Thyroid gland (tissue), 4 donors: ENCODE measurements around the gene WFIKKN2. TPM values are rescaled to one million over a fixed set of nuclear protein-coding genes. Genes with fewer than 3 reads are reported as not detected.

Experiments used
- DNase-seq, 2 donors: peaks; one replicate each; pipeline ENCODE4 v3.0.0-alpha.2; 2019
- H3K27ac ChIP-seq, 3 donors: fragments of 200-600 bp; sonication (generic); 1 replicate in 2 of 3; 2 replicates in 1 of 3; pipeline ENCODE4 v1.5.1; 2016 to 2019; ENCODE audit warnings: mild to moderate bottlenecking in 1 of 3, moderate library complexity in 1 of 3
- H3K27me3 ChIP-seq: fragments of 200-600 bp; sonication (generic); one replicate; pipeline ENCODE4 v1.5.1; 2019
- H3K36me3 ChIP-seq, 2 donors: fragments of 200-600 bp; sonication (generic); one replicate each; pipeline ENCODE4 v1.5.1; 2016 to 2019
- H3K4me1 ChIP-seq, 2 donors: fragments of 200-600 bp; sonication (generic); one replicate each; pipeline ENCODE4 v1.5.1; 2017 to 2019
- H3K4me3 ChIP-seq, 3 donors: fragments of 200-600 bp; sonication (generic); replicated peaks in 1 of 3; 1 replicate in 2 of 3; 2 replicates in 1 of 3; pipeline ENCODE4 v1.5.1; 2016; ENCODE audit warnings: mild to moderate bottlenecking in 1 of 3
- H3K9me3 ChIP-seq: fragments of 200-600 bp; sonication (generic); one replicate; pipeline ENCODE4 v1.5.1; 2017
- CTCF ChIP-seq, 6 experiments: fragments of 200-600 bp in 3 of 6; fragments of 450-650 bp in 3 of 6; sonication (generic) in 3 of 6; IDR thresholded peaks; one replicate each; pipeline ENCODE4 v1.5.1; 2016 to 2019; ENCODE audit warnings: antibody characterized with exemption in 6 of 6, mild to moderate bottlenecking in 2 of 6, inconsistent platforms in 1 of 6, moderate library complexity in 1 of 6
- POLR2A ChIP-seq, 2 donors: fragments of 450-650 bp; IDR thresholded peaks; one replicate each; pipeline ENCODE4 v1.6.1; 2017; ENCODE audit warnings: antibody characterized with exemption in 2 of 2, mild to moderate bottlenecking in 2 of 2, moderate library complexity in 1 of 2
- WGBS, 2 donors: methylation state at CpG; one replicate each; pipeline ENCODE4 v1.1.5; 2017; 5-methylcytosine and 5-hydroxymethylcytosine counted together
- intact Hi-C: fragments of 100-400 bp; cut with DNase I; formaldehyde crosslinking; loops from one replicate; pipeline ENCODE4 v1.15.1; 2023
- total RNA-seq, 4 donors: library from RNA; depleted of rRNA; stranded (reverse); fragments of >200 nt; gene quantifications; one replicate each; pipeline ENCODE4 v1.2.3, GENCODE V29; 2016

Gene WFIKKN2
- total RNA-seq, 4 donors from 2014 or later, result 0.11 TPM; not detected in 3

GRCh38 chr17:50867363-50868139, 32.2 kb downstream of the WFIKKN2 start:
- Histone ChIP-seq H3K36me3 (peaks cover 5 to 10% of the 10 kb centered on the region in 2 donors), H3K4me3 (peak overlapping the region; percentile 80 to 100 (median 83)), H3K9me3 (no peaks in the 10 kb centered on the region), H3K27me3 (no peaks in the 10 kb centered on the region), H3K4me1 (peaks cover 25 to 28% of the 10 kb centered on the region in 2 donors), H3K27ac (peak overlapping the region; percentile 100)
- intact Hi-C loops, result no loop called here
- 0 to 1% methylated on average over 35 of the region's 35 CpGs for WGBS, 2 donors
- no peak for TF ChIP-seq CTCF (IDR thresholded peaks at IDR 0.05)
- TF ChIP-seq POLR2A (IDR thresholded peaks at IDR 0.05), result peak; percentile 60 to 96
- DNase-seq, result peak; percentile 98

GRCh38 chr17:50868140-50868438, 32.7 kb downstream of the WFIKKN2 start:
- 8 to 13% methylated on average over 1 of the region's 1 CpG for WGBS, 2 donors
- no peak for TF ChIP-seq POLR2A (IDR thresholded peaks at IDR 0.05)
- H3K27me3 ChIP-seq, result no peaks in the 10 kb centered on the region
- intact Hi-C loops, result no loop called here
- H3K27ac ChIP-seq, result peak overlapping the region; percentile 100
- no peaks in the 10 kb centered on the region for H3K9me3 ChIP-seq
- peak overlapping the region in 2 of 3 donors; percentile 40 to 100 for H3K4me3 ChIP-seq
- H3K36me3 ChIP-seq, result peaks cover 0 to 6% of the 10 kb centered on the region in 2 donors
- no peak for DNase-seq
- H3K4me1 ChIP-seq, result peaks cover 23 to 28% of the 10 kb centered on the region in 2 donors

- intact Hi-C loops, result no loop called here
Observed at GRCh38 chr17:50868602-50869001, 33.2 kb downstream of the WFIKKN2 start.

GRCh38 chr17:50871364-50871763, 36.0 kb downstream of the WFIKKN2 start:
- WGBS, 2 donors, result 83 to 88% methylated on average over 4 of the region's 4 CpGs

More at GRCh38 chr17:50868602-50869001, 33.2 kb downstream of the WFIKKN2 start:
- peak overlapping the region; percentile 100 for H3K27ac ChIP-seq
- H3K4me1 ChIP-seq, result peaks cover 18 to 22% of the 10 kb centered on the region in 2 donors
- no peak for TF ChIP-seq CTCF (IDR thresholded peaks at IDR 0.05)
- TF ChIP-seq POLR2A (IDR thresholded peaks at IDR 0.05), result no peak
- H3K27me3 ChIP-seq, result no peaks in the 10 kb centered on the region
- H3K36me3 ChIP-seq, result peaks cover 0 to under 1% of the 10 kb centered on the region in 2 donors
- peak in 1 of 2 donors; percentile 30 for DNase-seq
- H3K4me3 ChIP-seq, result peak overlapping the region in 1 of 3 donors; percentile 100
- whole genome bisulfite sequencing, 2 donors, result 28 to 50% methylated on average over 1 of the region's 1 CpG
- H3K9me3 ChIP-seq, result no peaks in the 10 kb centered on the region

GRCh38 chr17:50871898-50872297, 36.5 kb downstream of the WFIKKN2 start:
- no peak for DNase-seq
- TF ChIP-seq CTCF (IDR thresholded peaks at IDR 0.05) (no peak), POLR2A (IDR thresholded peaks at IDR 0.05) (no peak)
- 87 to 96% methylated on average over 2 of the region's 2 CpGs for WGBS, 2 donors
- H3K27ac ChIP-seq, result no peak overlapping the region
- H3K27me3 ChIP-seq, result no peaks in the 10 kb centered on the region
- peaks cover 14 to 24% of the 10 kb centered on the region in 2 donors for H3K4me1 ChIP-seq
- intact Hi-C loops, result no loop called here
- no peaks in the 10 kb centered on the region for H3K9me3 ChIP-seq
- no peaks in the 10 kb centered on the region for H3K36me3 ChIP-seq
- H3K4me3 ChIP-seq, result no peak overlapping the region

More at GRCh38 chr17:50871364-50871763, 36.0 kb downstream of the WFIKKN2 start:
- H3K4me3 ChIP-seq, result no peak overlapping the region
- H3K36me3 ChIP-seq, result no peaks in the 10 kb centered on the region
- H3K4me1 ChIP-seq, result peaks cover 14 to 24% of the 10 kb centered on the region in 2 donors
- no peaks in the 10 kb centered on the region for H3K27me3 ChIP-seq
- no peak overlapping the region for H3K27ac ChIP-seq
- DNase-seq, result no peak
- TF ChIP-seq POLR2A (IDR thresholded peaks at IDR 0.05), result no peak
- no peak for TF ChIP-seq CTCF (IDR thresholded peaks at IDR 0.05)
- intact Hi-C loops, result no loop called here
- no peaks in the 10 kb centered on the region for H3K9me3 ChIP-seq
